ENCODE results near the gene RARA. TPM values are rescaled to one million over a fixed set of nuclear protein-coding genes. Genes with fewer than 3 reads are reported as not detected.
"Not testable (repeated sequence)": the region's sequence is repeated elsewhere in the genome, so short reads cannot be mapped to it uniquely, and the experiment has no call there.

The RARA gene
- total RNA-seq, 1 experiment from 2014 or later = 21.8 TPM

GRCh38 chr17:40366861-40367518 is 58.0 kb downstream of the RARA start:
- CTCF ChIA-PET = no interaction called here
- intact Hi-C loops (cut with micrococcal nuclease; ENCODE audit: unreplicated experiment) = no loop called here
- no peaks in the 10 kb centered on the region for H3F3A ChIP-seq (ENCODE audit: insufficient read depth, low read depth)
- no peak overlapping the region for H2AFZ ChIP-seq
- H3K79me2 ChIP-seq (ENCODE audit: low read depth) = no peaks in the 10 kb centered on the region
- no peak overlapping the region for H3K4me2 ChIP-seq
- no peak overlapping the region for H3K4me3 ChIP-seq
- no peak for DNase-seq
- peaks cover 1% of the 10 kb centered on the region; the same call in 1 of the 2 replicates for H3K4me1 ChIP-seq (replicated peaks; ENCODE audit: insufficient read depth)
- H3K36me3 ChIP-seq (ENCODE audit: low read depth) = no peaks in the 10 kb centered on the region
- no peaks in the 10 kb centered on the region for H3K9me2 ChIP-seq (ENCODE audit: insufficient read depth)
- POLR2A ChIA-PET (ENCODE audit: unreplicated experiment) = interaction anchor here (0.6 kb wide), 1 partner anchor 174 kb away, joined by 5 read pairs; no protein-coding TSS in a partner anchor
- no TSS peak for BruUV-seq (replicated peaks)
- H3K27ac ChIP-seq = no peak overlapping the region
- TF ChIP-seq, protein P1, sequence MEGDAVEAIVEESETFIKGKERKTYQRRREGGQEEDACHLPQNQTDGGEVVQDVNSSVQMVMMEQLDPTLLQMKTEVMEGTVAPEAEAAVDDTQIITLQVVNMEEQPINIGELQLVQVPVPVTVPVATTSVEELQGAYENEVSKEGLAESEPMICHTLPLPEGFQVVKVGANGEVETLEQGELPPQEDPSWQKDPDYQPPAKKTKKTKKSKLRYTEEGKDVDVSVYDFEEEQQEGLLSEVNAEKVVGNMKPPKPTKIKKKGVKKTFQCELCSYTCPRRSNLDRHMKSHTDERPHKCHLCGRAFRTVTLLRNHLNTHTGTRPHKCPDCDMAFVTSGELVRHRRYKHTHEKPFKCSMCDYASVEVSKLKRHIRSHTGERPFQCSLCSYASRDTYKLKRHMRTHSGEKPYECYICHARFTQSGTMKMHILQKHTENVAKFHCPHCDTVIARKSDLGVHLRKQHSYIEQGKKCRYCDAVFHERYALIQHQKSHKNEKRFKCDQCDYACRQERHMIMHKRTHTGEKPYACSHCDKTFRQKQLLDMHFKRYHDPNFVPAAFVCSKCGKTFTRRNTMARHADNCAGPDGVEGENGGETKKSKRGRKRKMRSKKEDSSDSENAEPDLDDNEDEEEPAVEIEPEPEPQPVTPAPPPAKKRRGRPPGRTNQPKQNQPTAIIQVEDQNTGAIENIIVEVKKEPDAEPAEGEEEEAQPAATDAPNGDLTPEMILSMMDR (conservative IDR thresholded peaks at IDR 0.05) = no peak
- no peak for TF ChIP-seq EZH2 (IDR thresholded peaks at IDR 0.05; ENCODE audit: low read depth)
- H3K27me3 ChIP-seq (ENCODE audit: insufficient read depth, low read depth) = no peaks in the 10 kb centered on the region
- H3K9me3 ChIP-seq (ENCODE audit: insufficient read depth, low read depth) = no peaks in the 10 kb centered on the region
- H4K20me1 ChIP-seq (ENCODE audit: insufficient read depth) = no peaks in the 10 kb centered on the region; the same call in 1 of the 2 replicates

DNA sequence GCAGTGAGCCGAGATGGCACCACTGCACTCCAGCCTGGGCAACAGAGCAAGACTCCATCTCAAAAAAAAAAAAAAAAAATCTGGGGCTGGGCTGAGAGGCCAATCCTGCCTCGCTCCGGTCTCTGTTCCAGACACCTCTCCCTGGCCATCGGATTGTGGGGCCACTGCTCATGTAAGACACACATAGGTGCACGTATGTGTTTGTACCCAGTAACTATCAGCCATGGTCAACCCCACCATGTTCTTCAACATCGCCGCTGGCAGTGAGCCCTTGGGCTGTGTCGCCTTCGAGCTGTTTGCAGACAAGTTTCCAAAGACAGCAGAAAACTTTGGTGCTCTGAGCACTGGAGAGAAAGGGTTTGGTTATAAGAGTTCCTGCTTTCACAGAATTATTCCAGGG is 58.7 kb downstream of the RARA start:
- H3K4me1 ChIP-seq (replicated peaks; ENCODE audit: insufficient read depth); H3K79me2 ChIP-seq (ENCODE audit: low read depth); DNase-seq; H3K4me3 ChIP-seq; H3K9me2 ChIP-seq (ENCODE audit: insufficient read depth); H3K4me2 ChIP-seq; H4K20me1 ChIP-seq (ENCODE audit: insufficient read depth); CTCF ChIA-PET; H3K36me3 ChIP-seq (ENCODE audit: low read depth); H3K9me3 ChIP-seq (ENCODE audit: insufficient read depth, low read depth); H3K27me3 ChIP-seq (ENCODE audit: insufficient read depth, low read depth); H3F3A ChIP-seq (ENCODE audit: insufficient read depth, low read depth); BruUV-seq (replicated peaks); H3K27ac ChIP-seq; H2AFZ ChIP-seq; intact Hi-C loops (cut with micrococcal nuclease; ENCODE audit: unreplicated experiment): not testable (repeated sequence)
- POLR2A ChIA-PET (ENCODE audit: unreplicated experiment) = interaction anchor here (0.6 kb wide), 1 partner anchor 173 kb away, joined by 5 read pairs; no protein-coding TSS in a partner anchor

- intact Hi-C loops (cut with micrococcal nuclease; ENCODE audit: unreplicated experiment) = no loop called here
- CTCF ChIA-PET = no interaction called here
- no TSS peak for BruUV-seq (replicated peaks)
These were observed 60.9 kb downstream of the RARA start for GRCh38 chr17:40369923-40370322.

More at GRCh38 chr17:40369923-40370322, 60.9 kb downstream of the RARA start:
- TF ChIP-seq, protein P1 (conservative IDR thresholded peaks at IDR 0.05) = no peak
- TF ChIP-seq EZH2 (IDR thresholded peaks at IDR 0.05; ENCODE audit: low read depth) = no peak
- POLR2A ChIA-PET (ENCODE audit: unreplicated experiment) = interaction anchor here (0.6 kb wide), 1 partner anchor 41 kb away, joined by 8 read pairs; no protein-coding TSS in a partner anchor
- H3K4me3 ChIP-seq = no peak overlapping the region
- H2AFZ ChIP-seq = no peak overlapping the region
- H3K9me2 ChIP-seq (ENCODE audit: insufficient read depth) = no peaks in the 10 kb centered on the region
- H3F3A ChIP-seq (ENCODE audit: insufficient read depth, low read depth) = peaks cover 7% of the 10 kb centered on the region; the same call in 1 of the 2 replicates
- DNase-seq = no peak
- no peaks in the 10 kb centered on the region; the same call in 1 of the 2 replicates for H4K20me1 ChIP-seq (ENCODE audit: insufficient read depth)
- H3K36me3 ChIP-seq (ENCODE audit: low read depth) = no peaks in the 10 kb centered on the region
- H3K4me1 ChIP-seq (replicated peaks; ENCODE audit: insufficient read depth) = peaks cover 12% of the 10 kb centered on the region; the same call in 1 of the 2 replicates
- H3K27me3 ChIP-seq (ENCODE audit: insufficient read depth, low read depth) = no peaks in the 10 kb centered on the region
- no peaks in the 10 kb centered on the region for H3K79me2 ChIP-seq (ENCODE audit: low read depth)
- no peak overlapping the region for H3K4me2 ChIP-seq
- no peaks in the 10 kb centered on the region for H3K9me3 ChIP-seq (ENCODE audit: insufficient read depth, low read depth)
- no peak overlapping the region for H3K27ac ChIP-seq

Measured in PC-9 (cell line).